Renal cortex interstitium (tissue), 11 donors: ENCODE measurements around the gene CYGB. TPM values are rescaled to one million over a fixed set of nuclear protein-coding genes. Genes with fewer than 3 reads are reported as not detected.
"Not testable (repeated sequence)": the region's sequence is repeated elsewhere in the genome, so short reads cannot be mapped to it uniquely, and the experiment has no call there.

ENCODE experiments used
- DNase-seq, 11 donors: peaks; one replicate each; pipeline ENCODE4 v3.0.0-alpha.2; 2013; ENCODE audit warnings: low read depth in 9 of 11, low spot score in 4 of 11; ENCODE audit errors: extremely low read depth in 1 of 11
- polyA plus RNA-seq, 3 donors: library from polyadenylated mRNA; unstranded; fragments of 120-200 nt; gene quantifications; one replicate each; pipeline ENCODE4 v1.2.1, GENCODE V29; 2013; ENCODE audit not compliant: insufficient read length in 3 of 3

The CYGB gene
- polyA plus RNA-seq, 3 donors: 10.4 to 15.7 (median 14.6) TPM

DNA sequence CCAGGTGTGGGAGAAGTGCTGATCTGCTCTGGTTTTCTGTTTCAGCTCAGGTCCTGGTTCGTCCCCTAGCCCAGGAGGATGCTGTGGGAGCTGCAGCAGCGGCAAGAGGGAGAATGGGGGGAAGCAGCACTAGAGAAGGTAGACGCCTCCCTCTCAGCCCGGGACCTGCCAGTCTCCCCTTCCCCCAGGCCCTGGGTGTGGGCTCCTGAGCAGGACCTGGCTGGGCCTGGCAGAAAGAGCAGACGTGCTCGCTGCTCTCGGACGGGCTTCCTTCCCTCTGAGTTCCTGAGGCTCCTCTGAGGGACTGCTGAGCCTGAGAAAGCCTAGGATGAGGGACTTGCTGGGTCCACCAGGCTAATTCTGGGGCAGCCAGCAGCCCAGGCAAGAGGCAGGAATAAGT, 5.5 kb upstream of the CYGB start:
- DNase-seq: no peak

DNA sequence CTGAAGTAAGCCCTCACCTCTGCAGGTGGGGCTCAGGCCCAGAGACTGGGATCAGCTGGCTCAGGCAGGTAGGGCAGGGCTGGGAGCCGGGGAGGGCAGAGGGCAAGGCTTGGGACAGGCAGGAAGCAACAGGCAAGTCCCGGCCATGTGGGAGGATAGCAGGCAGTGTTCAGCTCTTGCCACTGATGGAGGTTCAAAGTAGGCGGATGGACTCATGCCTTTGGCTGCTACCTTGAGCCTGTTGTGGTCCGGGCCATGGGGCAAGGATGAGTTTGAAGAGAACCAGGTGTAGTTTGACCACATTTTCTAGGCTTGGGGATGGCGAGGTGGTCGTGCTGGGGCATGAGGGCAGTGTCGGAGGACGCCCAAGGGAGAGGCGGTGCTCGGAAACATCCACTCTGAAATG, 5.1 kb upstream of the CYGB start:
- DNase-seq: no peak

GRCh38 chr17:76541739-76542454, 4.4 kb upstream of the CYGB start:
- no peak for DNase-seq

DNA sequence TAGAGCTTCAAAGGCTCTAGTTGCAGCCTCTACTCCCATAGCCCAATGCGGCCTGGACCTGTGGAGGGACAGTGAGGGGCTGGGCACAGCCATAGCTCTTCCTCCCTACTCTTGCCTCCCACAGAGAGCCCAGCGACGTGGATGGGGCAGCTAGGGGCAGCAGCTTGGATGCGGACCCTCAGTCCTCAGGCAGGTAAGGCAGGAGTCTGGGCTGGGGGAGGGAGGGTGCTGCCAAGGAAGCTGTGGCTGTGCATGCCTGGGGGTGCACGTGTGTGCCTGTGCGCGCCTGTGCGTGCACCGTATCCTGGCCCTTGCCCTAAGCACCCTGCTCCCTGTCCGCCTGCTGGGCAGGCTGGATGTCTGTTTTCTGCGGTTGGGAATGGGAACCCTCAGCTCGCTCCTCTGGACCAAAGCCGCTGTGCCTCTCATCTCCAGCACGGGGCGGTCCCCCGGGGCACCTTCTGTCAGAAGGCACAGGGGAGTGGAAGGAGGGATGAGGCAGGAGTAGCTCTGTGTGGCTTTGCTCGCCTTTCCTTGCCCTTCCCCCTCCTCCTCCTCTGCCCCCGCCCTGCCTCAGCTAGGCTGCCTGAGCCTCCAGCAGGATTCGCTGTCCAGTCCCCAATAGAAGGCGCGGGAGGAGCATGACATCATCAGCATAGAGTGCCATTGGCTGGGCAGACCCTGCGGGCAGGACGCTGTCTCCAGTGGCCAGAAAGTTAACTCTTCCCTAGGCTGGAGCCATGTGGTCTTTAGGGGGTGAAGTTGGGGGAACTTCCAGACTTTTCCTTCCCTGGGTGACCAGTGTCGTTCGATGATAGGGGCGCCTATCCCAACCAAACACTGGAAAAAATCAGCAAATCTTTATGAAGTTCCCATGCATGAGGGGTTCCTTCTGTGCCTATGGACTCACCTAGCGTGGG, 3.1 kb upstream of the CYGB start:
- peak; percentile 86 to 98 (median 93) for DNase-seq

DNA sequence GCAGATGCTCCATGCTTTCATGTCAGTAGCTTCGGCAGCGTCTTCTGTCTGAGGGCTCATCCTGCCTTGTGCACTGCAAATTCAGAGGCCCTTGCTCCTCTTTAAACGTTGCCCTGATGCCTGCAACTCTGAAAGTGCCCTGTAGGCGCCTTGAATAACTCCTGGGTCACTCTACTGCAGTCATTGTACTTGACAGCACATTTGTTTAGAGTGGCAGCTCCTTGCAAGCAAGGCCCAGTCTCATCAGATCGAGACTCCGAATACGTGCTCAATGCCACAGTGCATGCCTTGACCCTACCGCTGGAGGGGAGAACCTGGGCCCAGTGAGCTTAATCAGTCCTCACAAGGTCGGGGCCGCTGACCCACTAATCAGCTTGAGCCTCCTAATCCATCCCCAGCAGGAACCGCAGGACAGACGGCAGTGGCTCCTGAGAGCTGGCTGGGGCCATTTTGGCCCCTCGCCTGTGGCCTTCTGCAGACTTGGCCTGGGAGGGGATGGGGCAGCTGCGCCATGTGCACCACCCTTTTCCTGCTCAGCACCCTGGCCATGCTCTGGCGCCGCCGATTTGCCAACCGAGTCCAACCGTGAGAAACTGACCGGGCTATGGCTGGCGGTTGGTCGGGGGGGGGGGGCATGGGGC, 2.2 kb upstream of the CYGB start, which contains the start of gene PRCD:
TSS of gene PRCD (plus strand) at position 414 of the 641 bp plus-strand sequence. CDS start at position 512, 98 bp downstream.
- no peak for DNase-seq

DNA sequence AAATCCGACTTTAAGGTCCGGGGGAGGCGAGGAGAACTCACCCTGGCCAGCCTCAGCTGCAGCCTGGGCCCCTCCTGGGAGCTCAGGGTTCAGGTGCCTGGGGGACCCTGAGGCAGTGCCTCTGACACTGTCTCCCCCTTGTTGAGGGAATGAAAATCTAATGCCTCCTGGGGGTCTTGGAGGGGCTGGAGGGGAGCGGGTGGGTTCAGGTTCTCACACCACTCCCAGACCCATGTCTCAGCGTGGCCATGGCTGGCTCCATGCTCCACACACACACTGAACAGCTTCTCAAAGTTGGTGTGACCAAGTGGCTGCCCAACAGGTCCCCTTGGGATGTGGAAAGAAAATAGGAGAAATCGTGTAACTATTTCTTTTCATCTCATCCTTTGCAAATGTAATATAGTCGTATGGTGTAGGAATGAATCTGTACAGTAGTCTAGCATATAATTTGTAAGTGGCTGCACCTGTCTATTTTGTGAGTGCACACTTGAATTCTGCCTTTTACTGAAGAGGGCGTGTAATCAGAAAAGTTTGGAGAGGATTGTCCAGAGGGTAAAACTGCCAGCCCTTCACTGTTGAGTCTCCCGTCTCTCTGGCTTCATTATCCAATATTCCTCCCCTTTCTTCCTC, 1.5 kb upstream of the CYGB start:
- no peak for DNase-seq

DNA sequence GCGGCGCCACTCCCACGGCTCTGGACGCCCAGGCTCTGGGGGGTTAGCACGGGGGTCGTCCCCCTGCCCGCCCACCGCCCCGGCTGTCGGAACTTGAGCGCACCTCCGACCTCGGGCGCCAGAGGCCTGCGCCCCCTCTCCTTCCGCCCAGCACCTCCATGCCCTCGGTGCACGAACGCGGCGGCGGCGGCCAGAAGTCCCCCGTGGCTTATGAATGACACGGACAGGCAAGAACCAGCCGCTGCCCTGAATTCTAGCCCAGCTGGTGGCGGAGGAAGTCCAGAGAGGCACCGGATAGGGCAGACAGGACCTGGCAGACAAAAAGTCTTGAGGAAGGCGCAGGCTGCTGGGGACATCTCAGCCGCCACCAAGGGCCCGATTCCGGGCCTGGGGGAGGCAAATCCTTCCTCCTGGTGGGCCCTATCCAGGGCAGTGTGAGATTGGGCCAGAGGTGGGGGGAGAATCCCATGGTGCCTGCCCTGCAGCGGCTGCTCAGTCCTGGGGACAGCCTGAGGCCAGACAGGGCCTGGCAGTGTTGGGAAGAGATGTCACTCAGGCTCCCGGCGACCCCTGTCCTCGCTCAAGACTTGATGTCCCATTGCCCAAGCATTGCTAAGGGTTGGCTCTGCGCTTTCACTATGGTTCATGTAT, 897 bp upstream of the CYGB start:
- DNase-seq: no peak

- DNase-seq: no peak
Measured at GRCh38 chr17:76537288-76537577, 276 bp downstream of the CYGB start.

GRCh38 chr17:76536511-76537287, 810 bp downstream of the CYGB start:
- no peak for DNase-seq

GRCh38 chr17:76535788-76536510, 1.6 kb downstream of the CYGB start:
- DNase-seq: no peak

DNA sequence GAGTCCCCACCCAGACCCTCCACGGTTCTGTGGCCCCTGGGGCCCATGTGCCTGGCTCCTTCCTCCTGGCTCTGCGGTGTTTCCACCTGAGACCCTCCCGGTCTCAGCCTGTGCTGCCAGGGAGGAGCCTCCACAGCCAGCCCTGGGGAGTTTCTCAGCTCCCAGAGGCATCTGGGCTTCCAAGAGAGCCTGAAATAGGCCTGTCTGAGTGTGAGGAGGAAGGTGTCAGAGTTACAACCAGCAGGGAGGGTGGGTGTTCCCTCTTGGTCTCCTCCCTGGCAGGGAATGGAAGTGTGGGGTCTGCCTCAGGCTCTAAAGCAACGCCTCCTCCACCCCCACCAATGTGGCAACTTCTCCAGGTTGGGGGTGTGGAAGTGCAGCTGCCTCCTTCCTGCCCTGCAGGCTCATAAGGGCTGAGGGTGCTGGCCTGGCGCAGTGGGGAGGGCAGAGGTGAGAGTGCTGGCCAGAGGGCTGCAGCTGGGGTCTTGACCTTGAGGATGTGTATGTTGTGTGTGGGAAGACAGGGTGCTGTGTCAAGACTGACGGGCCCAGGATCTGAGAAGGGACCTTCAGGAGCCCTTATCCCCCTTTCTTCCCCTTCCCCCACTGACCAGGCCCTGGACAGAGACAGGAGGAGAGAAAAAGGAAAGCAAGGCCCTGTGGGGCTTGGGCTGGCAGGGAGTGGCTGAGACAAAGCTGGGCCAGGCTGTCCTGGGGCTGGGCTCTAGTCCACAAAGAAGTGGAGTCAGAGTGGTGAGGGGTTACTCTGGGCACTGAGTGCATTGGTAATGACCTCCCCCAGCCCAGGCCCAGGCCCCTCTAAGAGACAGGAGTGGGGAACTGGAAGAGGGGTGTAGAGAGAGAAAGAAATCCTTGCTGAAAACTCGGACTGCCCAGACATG, 2.4 kb downstream of the CYGB start:
- no peak for DNase-seq

GRCh38 chr17:76533640-76534359, 3.7 kb downstream of the CYGB start:
- DNase-seq: not testable (repeated sequence)

DNA sequence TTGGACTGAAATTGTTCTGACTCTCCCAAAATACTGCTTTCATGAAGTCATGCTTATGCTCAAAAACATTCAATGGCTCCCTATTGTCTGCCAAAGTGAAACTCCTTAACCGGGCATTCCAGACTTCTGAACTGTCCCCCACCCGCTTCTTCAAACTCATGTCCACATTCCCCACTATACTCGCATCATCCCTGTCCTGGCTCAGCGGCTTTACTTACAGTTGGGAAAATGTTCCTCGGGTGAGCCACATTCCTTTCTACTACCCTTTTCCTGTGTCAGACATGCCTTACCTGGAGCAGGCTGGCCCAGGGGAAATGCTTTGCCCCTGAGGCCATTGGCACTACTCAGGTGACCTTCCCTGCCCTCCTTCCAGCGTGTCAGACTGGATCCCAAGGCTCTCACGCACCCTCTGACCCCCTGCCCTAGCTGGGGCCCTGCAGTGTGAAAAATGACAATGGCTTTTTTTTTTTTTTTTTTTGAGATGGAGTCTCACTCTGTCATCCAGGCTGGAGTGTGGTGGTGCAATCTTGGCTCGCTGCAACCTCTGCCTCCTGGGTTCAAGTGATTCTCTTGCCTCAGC, 5.3 kb downstream of the CYGB start:
- DNase-seq: no peak

GRCh38 chr17:76531486-76532038, 5.9 kb downstream of the CYGB start:
- no peak for DNase-seq

GRCh38 chr17:76530811-76531485, 6.6 kb downstream of the CYGB start:
- DNase-seq: no peak
